ENCODE data around the gene TMEM127. TPM values are rescaled to one million over a fixed set of nuclear protein-coding genes. Genes with fewer than 3 reads are reported as not detected.
"Not testable (repeated sequence)": the region's sequence is repeated elsewhere in the genome, so short reads cannot be mapped to it uniquely, and the experiment has no call there.

Gene TMEM127
- total RNA-seq, 1 donor from 2014 or later = 61.9 TPM

- intact Hi-C loops (cut with DNase I) = loop anchor here (1.0 to 2.0 kb wide), 4 partner anchors 29 to 204 kb away; partner anchors contain the start of genes CIAO1 and NCAPH
- Histone ChIP-seq H3K9me3 (no peaks in the 10 kb centered on the region), H3K36me3 (peaks cover 34 to 37% of the 10 kb centered on the region in 2 donors), H3K4me3 (peak within 1 kb of the TSS; percentile 84 to 85), H3K27ac (peak within 1 kb of the TSS; percentile 73 to 82), H3K27me3 (no peaks in the 10 kb centered on the region), H3K4me1 (peaks cover 4 to 13% of the 10 kb centered on the region in 2 donors)
- DNase-seq (ENCODE audit: low spot score in 2 of 2) = peak; percentile 30 to 91
- TF ChIP-seq, protein P1, sequence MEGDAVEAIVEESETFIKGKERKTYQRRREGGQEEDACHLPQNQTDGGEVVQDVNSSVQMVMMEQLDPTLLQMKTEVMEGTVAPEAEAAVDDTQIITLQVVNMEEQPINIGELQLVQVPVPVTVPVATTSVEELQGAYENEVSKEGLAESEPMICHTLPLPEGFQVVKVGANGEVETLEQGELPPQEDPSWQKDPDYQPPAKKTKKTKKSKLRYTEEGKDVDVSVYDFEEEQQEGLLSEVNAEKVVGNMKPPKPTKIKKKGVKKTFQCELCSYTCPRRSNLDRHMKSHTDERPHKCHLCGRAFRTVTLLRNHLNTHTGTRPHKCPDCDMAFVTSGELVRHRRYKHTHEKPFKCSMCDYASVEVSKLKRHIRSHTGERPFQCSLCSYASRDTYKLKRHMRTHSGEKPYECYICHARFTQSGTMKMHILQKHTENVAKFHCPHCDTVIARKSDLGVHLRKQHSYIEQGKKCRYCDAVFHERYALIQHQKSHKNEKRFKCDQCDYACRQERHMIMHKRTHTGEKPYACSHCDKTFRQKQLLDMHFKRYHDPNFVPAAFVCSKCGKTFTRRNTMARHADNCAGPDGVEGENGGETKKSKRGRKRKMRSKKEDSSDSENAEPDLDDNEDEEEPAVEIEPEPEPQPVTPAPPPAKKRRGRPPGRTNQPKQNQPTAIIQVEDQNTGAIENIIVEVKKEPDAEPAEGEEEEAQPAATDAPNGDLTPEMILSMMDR (IDR thresholded peaks at IDR 0.05) = no peak
Observed at GRCh38 chr2:96305091-96305978, 39.5 kb upstream of the TMEM127 start, which contains the start of gene SNRNP200. SNRNP200 (minus strand) TSS chr2:96305546; CDS start chr2:96305437, 109 bp downstream.

DNA sequence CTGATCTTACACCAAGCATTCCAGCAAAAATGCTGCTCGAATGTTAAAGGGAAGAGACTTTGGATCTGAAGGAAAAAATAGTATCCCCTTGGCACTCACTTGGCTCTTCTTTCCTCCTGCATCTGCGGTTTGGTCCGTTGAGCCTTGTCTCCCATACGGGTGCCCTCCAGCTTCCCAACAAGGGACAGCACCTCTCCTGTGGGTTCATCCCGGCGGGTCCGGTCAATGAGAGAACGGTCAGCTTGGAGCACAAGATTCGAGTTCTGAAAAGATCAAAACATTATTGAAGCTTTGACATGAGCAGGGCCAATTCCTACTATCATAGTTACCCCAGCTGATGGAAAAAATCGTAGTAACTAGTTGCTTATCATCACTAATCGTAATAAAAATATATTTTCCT is 38.8 kb upstream of the TMEM127 start:
- Histone ChIP-seq H3K4me1 (peaks cover 4 to 13% of the 10 kb centered on the region in 2 donors), H3K9me3 (no peaks in the 10 kb centered on the region), H3K27ac (peak overlapping the region; percentile 73 to 82), H3K36me3 (peaks cover 42 to 44% of the 10 kb centered on the region in 2 donors), H3K4me3 (peak overlapping the region; percentile 84 to 85), H3K27me3 (no peaks in the 10 kb centered on the region)
- TF ChIP-seq, protein P1 (IDR thresholded peaks at IDR 0.05) = no peak
- intact Hi-C loops (cut with DNase I) = loop anchor here (1.0 to 2.0 kb wide), 4 partner anchors 30 to 205 kb away; partner anchors contain the start of genes CIAO1 and NCAPH
- no peak for DNase-seq (ENCODE audit: low spot score in 2 of 2)

DNA sequence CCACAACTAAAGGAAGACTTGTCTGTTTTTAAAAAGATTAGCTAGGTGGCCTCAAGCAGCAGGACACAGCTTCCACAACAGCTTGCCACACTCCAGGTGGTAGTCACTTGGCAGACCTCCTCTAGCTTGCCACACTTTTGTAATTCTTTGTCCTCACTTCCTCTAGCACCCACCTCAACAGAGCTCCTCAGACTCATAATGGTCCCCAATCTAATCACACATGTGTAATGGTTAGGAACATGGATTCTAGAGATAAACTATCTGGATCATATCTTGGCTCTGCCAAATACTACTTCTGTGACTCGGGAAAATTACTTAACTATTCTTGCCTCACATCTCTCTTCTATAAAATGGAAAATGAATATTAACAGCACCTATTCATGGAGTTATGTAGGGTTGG is 36.1 kb upstream of the TMEM127 start:
- intact Hi-C loops (cut with DNase I) = no loop called here
- H3K9me3 ChIP-seq = no peaks in the 10 kb centered on the region
- H3K36me3 ChIP-seq = peaks cover 69 to 71% of the 10 kb centered on the region in 2 donors
- TF ChIP-seq, protein P1 (IDR thresholded peaks at IDR 0.05) = no peak
- peaks cover 4 to 13% of the 10 kb centered on the region in 2 donors for H3K4me1 ChIP-seq
- no peak overlapping the region for H3K27ac ChIP-seq
- H3K27me3 ChIP-seq = no peaks in the 10 kb centered on the region
- no peak overlapping the region for H3K4me3 ChIP-seq
- DNase-seq (ENCODE audit: low spot score in 2 of 2) = no peak

GRCh38 chr2:96296925-96297324 is 31.1 kb upstream of the TMEM127 start:
- Histone ChIP-seq H3K4me1 (no peaks in the 10 kb centered on the region), H3K27ac (no peak overlapping the region), H3K4me3 (no peak overlapping the region), H3K9me3 (no peaks in the 10 kb centered on the region), H3K27me3 (no peaks in the 10 kb centered on the region), H3K36me3 (peaks cover 98 to 100% of the 10 kb centered on the region in 2 donors)
- no peak for DNase-seq (ENCODE audit: low spot score in 2 of 2)
- intact Hi-C loops (cut with DNase I) = no loop called here
- TF ChIP-seq, protein P1 (IDR thresholded peaks at IDR 0.05) = no peak

DNA sequence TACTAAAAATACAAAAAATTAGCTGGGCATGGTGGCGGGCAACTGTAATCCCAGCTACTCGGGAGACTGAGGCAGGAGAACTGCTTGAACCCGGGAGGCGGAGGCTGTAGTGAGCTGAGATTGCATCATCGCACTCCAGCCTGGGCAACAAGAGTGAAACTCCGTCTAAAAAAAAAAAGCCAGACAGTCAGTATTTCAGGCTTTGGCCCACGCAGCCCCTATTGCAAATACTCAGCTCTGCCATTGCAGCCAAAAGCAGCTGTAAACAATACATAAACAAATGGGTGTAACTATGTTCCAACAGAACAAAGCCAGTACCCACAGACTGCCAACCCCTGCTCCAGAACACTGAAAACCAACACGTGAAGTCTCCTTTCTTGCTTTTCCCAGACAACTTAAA is 28.5 kb upstream of the TMEM127 start:
- DNase-seq (ENCODE audit: low spot score in 2 of 2); H3K9me3 ChIP-seq; H3K4me3 ChIP-seq; H3K4me1 ChIP-seq; H3K27ac ChIP-seq; intact Hi-C loops (cut with DNase I); H3K27me3 ChIP-seq: not testable (repeated sequence)
- peaks cover 99 to 100% of the 10 kb centered on the region in 2 donors for H3K36me3 ChIP-seq

- Histone ChIP-seq H3K36me3 (peaks cover 100% of the 10 kb centered on the region in 2 donors), H3K27ac (no peak overlapping the region)
Observed at GRCh38 chr2:96291751-96292150, 26.0 kb upstream of the TMEM127 start.

More at GRCh38 chr2:96291751-96292150, 26.0 kb upstream of the TMEM127 start:
- H3K4me1 ChIP-seq = no peaks in the 10 kb centered on the region
- DNase-seq (ENCODE audit: low spot score in 2 of 2) = no peak
- no peaks in the 10 kb centered on the region for H3K9me3 ChIP-seq
- no peaks in the 10 kb centered on the region for H3K27me3 ChIP-seq
- intact Hi-C loops (cut with DNase I) = no loop called here
- no peak overlapping the region for H3K4me3 ChIP-seq
- TF ChIP-seq, protein P1 (IDR thresholded peaks at IDR 0.05) = no peak
